HG02884 (cell line): ENCODE measurements around the gene RAP2B.

Source experiments
- ATAC-seq: cut with Tn5 transposase; IDR thresholded peaks from one replicate; pipeline ENCODE4 v1.9.1; 2021; ENCODE audit warnings: mild to moderate bottlenecking, moderate library complexity; ENCODE audit not compliant: unreplicated experiment

RAP2B gene

GRCh38 chr3:153159771-153160397, 2.1 kb upstream of the RAP2B start:
- no peak for ATAC-seq

- peak; percentile 12 for ATAC-seq
Measured at GRCh38 chr3:153160451-153161137, 1.4 kb upstream of the RAP2B start.

DNA sequence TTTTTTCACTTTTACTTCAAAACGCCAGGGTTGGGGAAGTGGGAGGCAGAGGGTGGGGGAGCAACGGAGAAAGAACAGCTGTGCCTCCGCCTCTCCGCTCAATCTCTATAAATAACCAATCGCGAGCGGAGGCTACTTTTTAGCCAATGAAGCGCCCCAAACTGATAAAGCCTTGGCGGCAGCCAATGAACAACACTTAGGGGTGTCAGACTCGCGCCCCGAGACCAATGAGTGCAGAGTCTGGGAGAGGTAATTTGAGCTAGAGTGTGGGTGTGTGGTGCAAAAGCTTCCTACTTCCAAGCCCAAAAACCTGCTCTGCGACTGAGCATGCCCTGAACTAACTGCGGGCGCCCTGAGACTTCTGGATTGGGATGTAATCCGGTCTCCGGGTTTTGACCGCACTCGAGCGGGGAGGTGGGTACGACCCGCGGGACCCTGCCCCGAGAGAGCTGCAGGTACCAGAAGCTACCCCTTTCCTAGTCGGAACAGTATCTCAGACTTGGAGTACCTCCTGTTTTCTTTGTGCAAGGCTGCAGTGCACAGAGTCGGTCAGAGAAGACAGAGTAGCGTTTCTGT, 800 bp upstream of the RAP2B start:
- ATAC-seq: peak; percentile 77

DNA sequence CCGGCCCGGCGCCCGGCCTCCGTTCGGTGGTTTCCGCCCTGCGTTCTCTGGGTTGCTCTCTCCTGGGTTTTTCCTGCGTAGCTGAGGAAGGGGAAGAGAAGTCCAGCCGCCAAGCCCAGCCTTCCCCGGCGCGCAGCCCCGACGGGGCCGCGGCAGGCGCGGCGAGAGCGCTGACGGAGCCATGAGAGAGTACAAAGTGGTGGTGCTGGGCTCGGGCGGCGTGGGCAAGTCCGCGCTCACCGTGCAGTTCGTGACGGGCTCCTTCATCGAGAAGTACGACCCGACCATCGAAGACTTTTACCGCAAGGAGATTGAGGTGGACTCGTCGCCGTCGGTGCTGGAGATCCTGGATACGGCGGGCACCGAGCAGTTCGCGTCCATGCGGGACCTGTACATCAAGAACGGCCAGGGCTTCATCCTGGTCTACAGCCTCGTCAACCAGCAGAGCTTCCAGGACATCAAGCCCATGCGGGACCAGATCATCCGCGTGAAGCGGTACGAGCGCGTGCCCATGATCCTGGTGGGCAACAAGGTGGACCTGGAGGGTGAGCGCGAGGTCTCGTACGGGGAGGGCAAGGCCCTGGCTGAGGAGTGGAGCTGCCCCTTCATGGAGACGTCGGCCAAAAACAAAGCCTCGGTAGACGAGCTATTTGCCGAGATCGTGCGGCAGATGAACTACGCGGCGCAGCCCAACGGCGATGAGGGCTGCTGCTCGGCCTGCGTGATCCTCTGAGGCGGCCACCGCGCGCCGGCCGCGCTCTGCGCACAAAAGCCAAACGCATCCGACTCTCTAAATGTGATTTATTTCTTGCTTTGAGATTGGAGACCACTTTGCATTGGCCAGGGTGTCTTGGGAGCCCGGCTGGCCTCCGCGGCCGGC, 727 bp downstream of the RAP2B start:
- ATAC-seq: peak; percentile 1

- ATAC-seq: no peak
Measured at GRCh38 chr3:153163393-153163724, 1.3 kb downstream of the RAP2B start.

DNA sequence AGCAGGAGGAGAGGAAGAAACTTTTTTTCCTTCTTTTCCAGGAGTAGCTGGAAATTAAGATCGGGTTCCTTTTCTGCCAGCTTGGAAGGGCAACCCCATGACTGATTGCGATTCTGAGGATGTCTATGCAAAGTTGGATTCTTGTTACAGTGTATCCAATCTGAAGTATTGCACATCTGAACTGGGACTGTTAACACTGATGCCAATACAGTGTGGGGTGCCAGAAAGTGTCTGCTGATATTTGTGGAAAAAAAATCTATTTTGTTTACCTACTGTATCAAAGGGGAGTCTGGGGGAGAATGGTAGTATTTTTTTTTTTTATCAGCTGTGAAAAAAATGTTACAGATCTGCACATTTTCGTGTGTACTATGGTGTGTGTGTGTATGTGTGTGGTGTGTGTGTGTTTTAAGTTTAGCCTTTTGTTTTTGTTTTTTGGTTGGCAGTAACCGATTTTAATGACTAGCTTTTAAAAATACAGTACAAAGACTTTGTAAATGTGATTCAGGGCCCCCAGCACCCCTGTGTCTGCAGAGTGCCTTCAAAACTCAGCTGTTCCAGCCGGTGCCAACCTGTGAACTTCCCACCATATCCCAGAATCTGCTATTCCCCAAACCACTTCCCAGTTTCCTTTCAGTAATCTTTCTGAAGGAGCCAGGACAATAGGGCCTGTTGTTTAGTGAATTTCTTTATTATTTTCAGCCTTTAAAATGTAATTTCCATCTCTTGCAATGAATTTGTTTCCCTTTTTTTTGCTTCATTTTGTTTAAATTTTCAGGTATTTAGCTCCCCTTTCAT, 1.9 kb downstream of the RAP2B start:
- no peak for ATAC-seq

DNA sequence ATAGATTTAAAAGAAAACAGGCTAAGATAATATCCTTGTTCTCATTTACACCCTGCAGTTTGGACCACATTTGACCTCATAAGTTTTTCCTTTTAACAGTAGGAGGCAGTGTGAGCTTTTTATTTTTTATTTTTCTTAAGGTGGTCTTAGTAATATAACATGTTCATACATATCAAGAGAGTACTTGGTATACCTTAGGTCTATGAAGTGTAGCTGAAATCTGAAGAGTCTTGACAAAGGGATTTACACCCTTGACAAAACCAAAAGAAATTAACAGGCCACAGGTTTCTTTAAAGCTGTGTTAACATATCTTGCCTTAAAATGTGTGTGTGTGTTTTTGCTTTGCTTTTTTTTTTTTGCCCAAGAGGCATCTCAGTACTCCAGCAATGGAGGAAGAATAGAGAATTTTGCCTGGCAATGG, 3.2 kb downstream of the RAP2B start:
- no peak for ATAC-seq

GRCh38 chr3:153166206-153166605, 4.2 kb downstream of the RAP2B start:
- no peak for ATAC-seq

GRCh38 chr3:153166796-153167195, 4.8 kb downstream of the RAP2B start:
- ATAC-seq: no peak

- ATAC-seq: no peak
Measured at GRCh38 chr3:153169793-153170383, 7.9 kb downstream of the RAP2B start.

DNA sequence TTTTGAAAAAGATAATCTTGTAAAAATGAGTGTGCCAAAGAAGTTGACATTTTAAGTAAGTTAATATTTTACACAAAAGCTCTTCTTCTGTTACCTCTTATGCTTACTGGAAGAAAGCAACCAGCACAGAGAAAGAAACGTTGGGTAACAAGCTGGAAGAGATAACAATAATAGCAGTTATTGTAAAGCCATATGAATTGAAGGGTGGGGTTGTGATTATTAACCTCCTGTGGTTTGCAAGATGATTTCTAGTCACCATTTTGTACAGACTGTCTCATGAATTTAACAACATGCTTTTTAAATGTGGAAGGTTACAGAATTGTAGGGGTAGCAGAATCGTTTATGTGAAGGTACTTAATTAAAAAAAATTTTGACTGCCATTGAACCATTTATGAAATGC, 9.2 kb downstream of the RAP2B start:
- no peak for ATAC-seq

DNA sequence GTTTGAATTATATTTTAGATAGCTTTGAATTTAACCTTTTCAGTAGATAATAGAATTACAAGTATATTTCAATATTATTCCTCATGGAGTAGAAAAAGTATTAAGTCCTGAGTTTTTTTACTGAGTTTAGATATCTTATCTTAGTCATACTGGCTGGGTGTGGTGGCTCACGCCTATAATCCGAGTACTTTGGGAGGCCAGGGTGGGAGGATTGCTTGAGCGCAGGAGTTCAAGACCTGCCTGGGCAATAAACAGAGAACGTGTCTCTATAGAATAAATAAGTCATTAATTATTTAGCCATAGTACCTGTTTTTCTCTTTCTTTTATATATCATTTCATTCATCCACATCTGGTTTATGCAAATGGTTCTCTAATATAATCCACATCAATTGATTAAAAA, 9.9 kb downstream of the RAP2B start:
- no peak for ATAC-seq

DNA sequence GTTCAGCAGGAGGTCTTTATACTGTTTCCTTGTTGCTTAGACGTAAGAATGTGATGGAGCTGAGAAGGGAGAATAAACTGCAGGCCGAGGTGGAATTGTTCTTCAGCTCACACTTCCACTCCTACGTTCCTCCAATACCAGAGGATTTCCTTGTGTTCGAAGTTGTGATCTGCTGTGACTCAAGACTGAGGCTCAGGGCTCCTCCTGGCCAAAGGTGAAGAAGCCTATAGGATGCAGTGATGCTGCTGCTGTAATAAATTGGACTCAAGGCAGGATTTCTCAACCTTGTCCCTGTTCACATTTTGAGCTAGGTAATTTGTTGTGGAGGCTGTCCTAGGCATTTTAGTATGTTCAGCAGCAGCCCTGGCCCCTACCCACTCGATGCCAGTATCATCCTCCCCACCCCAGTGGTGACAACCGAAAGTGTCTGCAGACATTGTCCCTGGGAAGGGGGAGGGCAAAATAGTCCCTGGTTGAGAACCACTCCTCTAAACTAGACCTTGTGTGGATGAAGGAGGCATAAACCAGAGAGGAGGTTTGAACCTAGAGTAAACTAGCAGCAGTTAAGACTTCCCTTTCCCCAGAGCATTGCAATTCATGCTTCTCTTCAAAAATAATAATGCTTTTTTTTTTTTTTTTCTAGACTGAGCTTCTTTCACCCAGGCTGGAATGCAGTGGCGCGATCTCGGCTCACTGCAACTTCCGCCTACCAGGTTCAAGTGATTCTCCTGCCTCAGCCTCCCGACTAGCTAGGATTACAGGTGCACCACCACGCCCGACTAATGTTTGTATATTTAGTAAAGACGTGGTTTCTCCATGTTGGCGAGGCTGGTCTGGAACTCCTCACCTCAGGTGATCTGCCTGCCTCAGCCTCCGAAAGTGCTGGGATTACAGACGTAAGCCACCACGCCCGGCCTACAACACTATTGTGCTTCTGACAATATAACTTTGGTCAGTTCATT, 11.1 kb downstream of the RAP2B start:
- no peak for ATAC-seq

DNA sequence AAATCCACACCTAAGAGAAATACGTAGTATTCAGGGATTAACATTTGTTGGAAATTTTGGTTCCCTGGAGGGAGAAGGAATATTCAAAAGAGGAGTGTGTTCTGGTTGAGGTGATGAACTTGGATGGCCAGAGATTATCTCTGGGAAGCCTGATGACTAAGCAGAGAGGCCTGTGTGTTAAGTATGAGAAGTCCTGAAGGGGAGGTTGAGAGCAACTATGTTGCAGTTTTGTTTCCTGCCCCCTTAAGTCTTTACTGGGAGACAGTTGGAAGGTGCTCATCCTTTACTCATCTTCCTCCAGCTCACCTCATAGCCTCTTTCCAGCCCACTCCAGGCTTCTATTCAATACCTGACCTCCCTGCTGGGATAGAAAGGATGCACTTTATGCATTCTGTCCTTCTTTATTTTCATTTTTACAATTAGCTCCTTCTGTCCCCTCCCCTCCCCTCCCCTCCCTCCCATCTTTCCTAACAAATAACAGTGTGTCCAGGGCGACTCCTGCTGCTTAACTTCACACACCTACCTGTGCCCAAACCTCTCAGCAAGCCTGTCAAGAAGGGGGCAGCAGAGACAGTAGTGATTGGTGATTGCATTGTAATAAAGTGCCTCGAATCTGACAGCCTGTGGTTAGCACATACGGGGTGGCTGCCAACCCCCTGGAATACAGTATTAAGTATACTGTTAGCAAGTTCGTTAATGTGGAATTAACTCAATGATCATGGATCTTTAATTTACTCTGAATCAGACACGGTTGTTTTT, 11.9 kb downstream of the RAP2B start:
- no peak for ATAC-seq

GRCh38 chr3:153176197-153176596, 14.2 kb downstream of the RAP2B start:
- no peak for ATAC-seq

- no peak for ATAC-seq
Measured at GRCh38 chr3:153180860-153181372, 18.9 kb downstream of the RAP2B start.

DNA sequence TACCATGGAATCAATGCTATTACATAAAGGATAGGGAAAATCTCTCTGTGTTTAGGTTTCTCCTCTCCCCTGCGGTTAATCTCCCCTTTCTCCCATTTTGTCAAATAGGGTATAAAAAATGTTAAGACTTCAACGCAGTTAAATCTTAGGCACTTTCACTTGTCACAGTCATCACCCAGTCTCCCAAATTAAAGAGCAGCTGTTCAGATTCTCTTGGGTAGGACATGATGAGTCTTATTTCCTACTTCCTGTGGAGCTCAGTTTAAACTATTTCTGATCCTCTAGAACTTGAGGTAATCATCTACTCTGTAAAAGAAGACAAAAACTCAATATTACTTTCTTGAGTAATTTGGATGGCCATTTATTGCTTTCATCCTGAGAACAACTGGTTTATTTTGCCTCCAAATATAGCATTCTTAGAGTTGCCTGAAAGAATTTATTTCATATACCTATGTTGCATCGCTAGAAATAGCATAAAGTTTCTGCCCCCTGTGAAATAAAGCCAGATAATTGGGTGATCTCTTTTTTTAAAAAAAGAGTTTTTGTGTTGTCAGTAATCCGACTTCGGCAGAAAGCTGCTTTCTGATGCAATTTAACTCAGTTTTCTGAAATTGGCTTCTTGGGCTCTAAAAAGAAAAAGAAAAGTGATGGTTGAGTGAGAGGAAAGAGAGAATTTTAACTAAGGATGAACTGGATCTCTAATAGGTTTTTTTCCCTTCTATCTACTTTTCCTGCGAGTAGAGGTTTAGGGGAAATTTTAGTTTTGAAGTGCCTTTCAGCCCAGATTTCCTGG, 20.7 kb downstream of the RAP2B start:
- no peak for ATAC-seq

- no peak for ATAC-seq
Measured at GRCh38 chr3:153190923-153191322, 28.9 kb downstream of the RAP2B start.
